ENCODE measurements around the gene CPXM2.

DNA sequence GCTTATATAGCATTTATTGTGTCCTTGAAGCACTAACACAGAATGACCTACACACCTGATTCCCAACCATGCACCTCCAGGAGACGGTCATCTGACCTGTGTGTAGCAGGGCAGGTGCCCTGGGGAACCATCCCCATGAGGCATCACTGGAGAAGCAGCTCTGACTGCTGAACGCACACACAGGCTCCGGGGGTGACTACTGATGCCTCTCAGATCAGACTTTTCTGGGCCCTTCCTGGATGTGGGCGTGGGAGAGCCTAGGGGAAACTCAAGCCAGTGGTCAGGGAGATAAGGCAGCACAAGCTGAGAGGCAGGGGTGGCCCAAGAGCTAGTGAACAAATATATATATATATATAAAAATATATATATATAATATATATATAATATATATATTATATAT lies 37.6 kb downstream of the CPXM2 start:
- TF ChIP-seq, protein P1, sequence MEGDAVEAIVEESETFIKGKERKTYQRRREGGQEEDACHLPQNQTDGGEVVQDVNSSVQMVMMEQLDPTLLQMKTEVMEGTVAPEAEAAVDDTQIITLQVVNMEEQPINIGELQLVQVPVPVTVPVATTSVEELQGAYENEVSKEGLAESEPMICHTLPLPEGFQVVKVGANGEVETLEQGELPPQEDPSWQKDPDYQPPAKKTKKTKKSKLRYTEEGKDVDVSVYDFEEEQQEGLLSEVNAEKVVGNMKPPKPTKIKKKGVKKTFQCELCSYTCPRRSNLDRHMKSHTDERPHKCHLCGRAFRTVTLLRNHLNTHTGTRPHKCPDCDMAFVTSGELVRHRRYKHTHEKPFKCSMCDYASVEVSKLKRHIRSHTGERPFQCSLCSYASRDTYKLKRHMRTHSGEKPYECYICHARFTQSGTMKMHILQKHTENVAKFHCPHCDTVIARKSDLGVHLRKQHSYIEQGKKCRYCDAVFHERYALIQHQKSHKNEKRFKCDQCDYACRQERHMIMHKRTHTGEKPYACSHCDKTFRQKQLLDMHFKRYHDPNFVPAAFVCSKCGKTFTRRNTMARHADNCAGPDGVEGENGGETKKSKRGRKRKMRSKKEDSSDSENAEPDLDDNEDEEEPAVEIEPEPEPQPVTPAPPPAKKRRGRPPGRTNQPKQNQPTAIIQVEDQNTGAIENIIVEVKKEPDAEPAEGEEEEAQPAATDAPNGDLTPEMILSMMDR (IDR thresholded peaks at IDR 0.05; ENCODE audit: poor library complexity), result no peak
- TF ChIP-seq EZH2 (IDR thresholded peaks at IDR 0.05; ENCODE audit: borderline replicate concordance) (no peak), EZH2phosphoT487 (IDR thresholded peaks at IDR 0.05; ENCODE audit: low read depth, severe bottlenecking, unreplicated experiment) (no peak)
